H9 (cell line): Measurements from ENCODE around the gene RAB17. TPM values are rescaled to one million over a fixed set of nuclear protein-coding genes. Genes with fewer than 3 reads are reported as not detected.

Experiments
- DNase-seq: peaks from one replicate; pipeline ENCODE4 v3.0.0-alpha.2; 2017
- H2AFZ ChIP-seq: one replicate; pipeline ENCODE4 v1.6.1; 2013; ENCODE audit warnings: mild to moderate bottlenecking, low read length, control low read depth, moderate library complexity
- H2AK5ac ChIP-seq: 2 replicates; pipeline ENCODE4 v1.6.1; 2013; ENCODE audit warnings: low read length, control low read depth, mixed read lengths; ENCODE audit not compliant: insufficient read length
- H2BK120ac ChIP-seq: one replicate; pipeline ENCODE4 v1.6.1; 2013; ENCODE audit warnings: low read depth, mild to moderate bottlenecking, low read length, control low read depth, inconsistent platforms; ENCODE audit not compliant: poor library complexity, severe bottlenecking
- H2BK12ac ChIP-seq: 2 replicates; pipeline ENCODE4 v1.6.1; 2013; ENCODE audit warnings: low read length, control low read depth, mixed read lengths, low read depth; ENCODE audit not compliant: insufficient read length
- H2BK15ac ChIP-seq: 2 replicates; pipeline ENCODE4 v1.6.1; 2013; ENCODE audit warnings: low read depth, low read length, control low read depth
- H2BK20ac ChIP-seq: one replicate; pipeline ENCODE4 v1.6.1; 2013; ENCODE audit warnings: low read depth, mild to moderate bottlenecking, low read length, control low read depth, inconsistent platforms; ENCODE audit not compliant: poor library complexity, severe bottlenecking
- H2BK5ac ChIP-seq: 2 replicates; pipeline ENCODE4 v1.6.1; 2013; ENCODE audit warnings: low read length, control low read depth, mixed read lengths; ENCODE audit not compliant: insufficient read length
- H3K14ac ChIP-seq: 2 replicates; pipeline ENCODE4 v1.6.1; 2013; ENCODE audit warnings: low read length, control low read depth; ENCODE audit not compliant: insufficient read depth
- H3K18ac ChIP-seq: 2 replicates; pipeline ENCODE4 v1.6.1; 2013; ENCODE audit warnings: low read depth, mild to moderate bottlenecking, mixed read lengths, low read length, control low read depth; ENCODE audit not compliant: insufficient read length
- H3K23ac ChIP-seq: 2 replicates; pipeline ENCODE4 v1.6.1; 2013; ENCODE audit warnings: low read length, control low read depth, mixed read lengths, low read depth; ENCODE audit not compliant: insufficient read length
- H3K23me2 ChIP-seq: 2 replicates; pipeline ENCODE4 v1.6.1; 2013; ENCODE audit warnings: low read depth, mild to moderate bottlenecking, mixed read lengths, low read length, control low read depth; ENCODE audit not compliant: insufficient read length, poor library complexity, severe bottlenecking
- H3K27ac ChIP-seq: 2 replicates; pipeline ENCODE4 v1.5.1; 2013; ENCODE audit warnings: low read length, control low read depth, mixed read lengths, low read depth; ENCODE audit not compliant: insufficient read length
- H3K27me3 ChIP-seq: 2 replicates; pipeline ENCODE4 v1.6.1; 2013; ENCODE audit warnings: low read length, control low read depth, inconsistent platforms; ENCODE audit not compliant: insufficient read depth
- H3K4ac ChIP-seq: 2 replicates; pipeline ENCODE4 v1.6.1; 2013; ENCODE audit warnings: low read depth, mild to moderate bottlenecking, control low read depth, inconsistent platforms, low read length, moderate library complexity
- H3K4me1 ChIP-seq: 2 replicates; pipeline ENCODE4 v1.6.1; 2013; ENCODE audit warnings: low read length, control low read depth, inconsistent platforms; ENCODE audit not compliant: insufficient read depth
- H3K4me2 ChIP-seq: 2 replicates; pipeline ENCODE4 v1.6.1; 2013; ENCODE audit warnings: low read length, control low read depth, mixed read lengths; ENCODE audit not compliant: insufficient read length, insufficient read depth
- H3K56ac ChIP-seq: 2 replicates; pipeline ENCODE4 v1.6.1; 2013; ENCODE audit warnings: low read depth, mild to moderate bottlenecking, mixed read lengths, low read length, control low read depth; ENCODE audit not compliant: insufficient read length
- H3K79me1 ChIP-seq: 2 replicates; pipeline ENCODE4 v1.6.1; 2013; ENCODE audit warnings: low read depth, mild to moderate bottlenecking, moderate library complexity, low read length, control low read depth, inconsistent platforms; ENCODE audit not compliant: insufficient read depth, poor library complexity, severe bottlenecking
- H3K79me2 ChIP-seq: 2 replicates; pipeline ENCODE4 v1.6.1; 2013; ENCODE audit warnings: low read length, control low read depth, inconsistent platforms; ENCODE audit not compliant: insufficient read depth
- H3K9ac ChIP-seq: 2 replicates; pipeline ENCODE4 v1.6.1; 2013; ENCODE audit warnings: low read length, control low read depth, mixed read lengths; ENCODE audit not compliant: insufficient read length; ENCODE audit errors: extremely low read depth
- H3K9me3 ChIP-seq: one replicate; pipeline ENCODE4 v1.6.1; 2013; ENCODE audit warnings: low read depth, low read length, inconsistent platforms; ENCODE audit not compliant: control insufficient read depth
- H3T11ph ChIP-seq: one replicate; pipeline ENCODE4 v1.6.1; 2013; ENCODE audit warnings: mild to moderate bottlenecking, low read length, control low read depth, inconsistent platforms
- H4K20me1 ChIP-seq: one replicate; pipeline ENCODE4 v1.6.1; 2013; ENCODE audit not compliant: control insufficient read depth, insufficient read length, insufficient read depth
- H4K5ac ChIP-seq: 2 replicates; pipeline ENCODE4 v1.6.1; 2013; ENCODE audit warnings: low read depth, mild to moderate bottlenecking, mixed read lengths, low read length, control low read depth; ENCODE audit not compliant: insufficient read length
- H4K8ac ChIP-seq: replicated peaks from 2 replicates; pipeline ENCODE4 v1.6.1; 2013; ENCODE audit warnings: low read length, control low read depth, mixed read lengths, low read depth; ENCODE audit not compliant: insufficient read length
- H4K91ac ChIP-seq: 2 replicates; pipeline ENCODE4 v1.6.1; 2013; ENCODE audit warnings: low read depth, mild to moderate bottlenecking, moderate library complexity, mixed read lengths, low read length, control low read depth; ENCODE audit not compliant: insufficient read length
- H3K27ac Mint-ChIP-seq, 3 experiments: 2 replicates in 2 of 3; 3 replicates in 1 of 3; pipeline ENCODE4 v1.8.0; 2020 to 2021; ENCODE audit warnings: mixed read lengths in 3 of 3, mild to moderate bottlenecking in 1 of 3, moderate library complexity in 1 of 3
- H3K27me3 Mint-ChIP-seq: 2 replicates; pipeline ENCODE4 v1.8.0; 2021; ENCODE audit warnings: low read depth, mild to moderate bottlenecking, moderate library complexity, mixed read lengths
- H3K36me3 Mint-ChIP-seq, 3 experiments: 2 replicates in 2 of 3; 3 replicates in 1 of 3; pipeline ENCODE4 v1.8.0; 2020 to 2021; ENCODE audit warnings: low read depth in 3 of 3, mixed read lengths in 3 of 3; ENCODE audit not compliant: insufficient read depth in 1 of 3
- H3K4me1 Mint-ChIP-seq, 2 experiments: 2 replicates each; pipeline ENCODE4 v1.8.0; 2020; ENCODE audit warnings: mixed read lengths in 2 of 2
- H3K4me3 Mint-ChIP-seq, 2 experiments: 2 replicates in 1 of 2; 3 replicates in 1 of 2; pipeline ENCODE4 v1.8.0; 2020 to 2021; ENCODE audit warnings: mild to moderate bottlenecking in 2 of 2, mixed read lengths in 2 of 2, moderate library complexity in 1 of 2
- H3K9me3 Mint-ChIP-seq, 2 experiments: 2 replicates in 1 of 2; 3 replicates in 1 of 2; pipeline ENCODE4 v1.8.0; 2020; ENCODE audit warnings: mild to moderate bottlenecking in 2 of 2, mixed read lengths in 2 of 2, moderate library complexity in 1 of 2
- WGBS: extraction: QIAGEN DNeasy Blood & Tissue Kit; methylation state at CpG from one replicate; pipeline ENCODE4 v1.1.7; 2013; ENCODE audit warnings: missing lambda C conversion rate, low lambda C conversion rate, mixed read lengths; ENCODE audit not compliant: insufficient read length; ENCODE audit errors: extremely low coverage; 5-methylcytosine and 5-hydroxymethylcytosine counted together
- total RNA-seq: library from RNA; stranded (reverse); gene quantifications from 2 replicates; pipeline ENCODE4 v1.2.1, GENCODE V29; 2021
- TF ChIP-seq, protein P1 (sequence below): fragments of 200-600 bp; sonication (generic); conservative IDR thresholded peaks from 3 replicates; pipeline ENCODE4 v1.8.0; 2021; ENCODE audit warnings: antibody characterized with exemption, mild to moderate bottlenecking

The RAB17 gene
- total RNA-seq, 1 experiment from 2014 or later = 31.9 TPM

GRCh38 chr2:237535385-237536082 lies 55.0 kb downstream of the RAB17 start:
- Mint-ChIP-seq H3K36me3 (no peaks in the 10 kb centered on the region), H3K9me3 (no peaks in the 10 kb centered on the region; a peak in 1 of 5 replicates), H3K4me1 (peaks cover 9 to 16% of the 10 kb centered on the region in 2 experiments), H3K4me3 (no peak overlapping the region), H3K27me3 (peaks cover 19% of the 10 kb centered on the region), H3K27ac (no peak overlapping the region)
- Histone ChIP-seq H3K4ac (no peak overlapping the region), H3K23me2 (peaks cover 2% of the 10 kb centered on the region), H3K14ac (no peak overlapping the region), H2AK5ac (no peak overlapping the region), H3K18ac (no peak overlapping the region), H3K79me1 (no peaks in the 10 kb centered on the region), H4K5ac (no peak overlapping the region), H3K27me3 (no peaks in the 10 kb centered on the region), H4K91ac (no peak overlapping the region), H2BK120ac (no peak overlapping the region), H3K4me2 (no peak overlapping the region), H3T11ph (no peak overlapping the region), H3K23ac (no peak overlapping the region), H3K9me3 (no peaks in the 10 kb centered on the region), H3K56ac (no peak overlapping the region), H3K9ac (no peak overlapping the region), H2BK20ac (no peak overlapping the region), H2BK12ac (no peak overlapping the region), H2AFZ (no peak overlapping the region), H2BK5ac (no peak overlapping the region), H2BK15ac (no peak overlapping the region), H3K4me1 (no peaks in the 10 kb centered on the region), H4K8ac (no peak overlapping the region), H3K79me2 (no peaks in the 10 kb centered on the region), H4K20me1 (no peaks in the 10 kb centered on the region), H3K27ac (no peak overlapping the region)
- WGBS = no CpG with 5 or more reads among the region's 8 CpGs
- TF ChIP-seq, protein P1, sequence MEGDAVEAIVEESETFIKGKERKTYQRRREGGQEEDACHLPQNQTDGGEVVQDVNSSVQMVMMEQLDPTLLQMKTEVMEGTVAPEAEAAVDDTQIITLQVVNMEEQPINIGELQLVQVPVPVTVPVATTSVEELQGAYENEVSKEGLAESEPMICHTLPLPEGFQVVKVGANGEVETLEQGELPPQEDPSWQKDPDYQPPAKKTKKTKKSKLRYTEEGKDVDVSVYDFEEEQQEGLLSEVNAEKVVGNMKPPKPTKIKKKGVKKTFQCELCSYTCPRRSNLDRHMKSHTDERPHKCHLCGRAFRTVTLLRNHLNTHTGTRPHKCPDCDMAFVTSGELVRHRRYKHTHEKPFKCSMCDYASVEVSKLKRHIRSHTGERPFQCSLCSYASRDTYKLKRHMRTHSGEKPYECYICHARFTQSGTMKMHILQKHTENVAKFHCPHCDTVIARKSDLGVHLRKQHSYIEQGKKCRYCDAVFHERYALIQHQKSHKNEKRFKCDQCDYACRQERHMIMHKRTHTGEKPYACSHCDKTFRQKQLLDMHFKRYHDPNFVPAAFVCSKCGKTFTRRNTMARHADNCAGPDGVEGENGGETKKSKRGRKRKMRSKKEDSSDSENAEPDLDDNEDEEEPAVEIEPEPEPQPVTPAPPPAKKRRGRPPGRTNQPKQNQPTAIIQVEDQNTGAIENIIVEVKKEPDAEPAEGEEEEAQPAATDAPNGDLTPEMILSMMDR = no peak
- no peak for DNase-seq
